ENCODE results near the gene ELOVL4.

GRCh38 chr6:79969784-79970183 lies 22.4 kb upstream of the ELOVL4 start:
- TF ChIP-seq EZH2phosphoT487 (IDR thresholded peaks at IDR 0.05; ENCODE audit: low read length) (no peak), CTCF (IDR thresholded peaks at IDR 0.05; ENCODE audit: low read length) (no peak), EZH2 (optimal IDR thresholded peaks at IDR 0.05; ENCODE audit: low read depth, low read length) (no peak)
